ENCODE data around the gene RASSF9.

- TF ChIP-seq CTCF (IDR thresholded peaks at IDR 0.05) (no peak), POLR2A (IDR thresholded peaks at IDR 0.05) (no peak)
Observed at GRCh38 chr12:85796001-85796400, 40.2 kb downstream of the RASSF9 start.

Measured in breast epithelium (tissue), 3 donors.